Adipocyte (in vitro differentiated cells): ENCODE data around the gene TENM3.

Experiments used
- DNase-seq: peaks from one replicate; pipeline ENCODE4 v3.0.0-alpha.2; 2015; ENCODE audit warnings: low read depth
- H3K27me3 ChIP-seq: replicated peaks from 2 replicates; pipeline ENCODE4 v1.7.0; 2013; ENCODE audit warnings: mild to moderate bottlenecking, low read length, moderate library complexity; ENCODE audit not compliant: control insufficient read depth, insufficient read depth
- H3K36me3 ChIP-seq: 2 replicates; pipeline ENCODE4 v1.7.0; 2013; ENCODE audit warnings: low read length, mild to moderate bottlenecking, moderate library complexity; ENCODE audit not compliant: control insufficient read depth, insufficient read depth, severe bottlenecking
- H3K4me1 ChIP-seq: 2 replicates; pipeline ENCODE4 v1.7.0; 2013; ENCODE audit warnings: mild to moderate bottlenecking, low read length, moderate library complexity; ENCODE audit not compliant: control insufficient read depth, insufficient read depth
- H3K4me3 ChIP-seq: 2 replicates; pipeline ENCODE4 v1.7.0; 2013; ENCODE audit warnings: mild to moderate bottlenecking, low read length, moderate library complexity
- H3K9ac ChIP-seq: 2 replicates; pipeline ENCODE4 v1.7.0; 2013; ENCODE audit warnings: mild to moderate bottlenecking, low read length, moderate library complexity
- H3K9me3 ChIP-seq: 2 replicates; pipeline ENCODE4 v1.7.0; 2013; ENCODE audit warnings: mild to moderate bottlenecking, low read length, moderate library complexity; ENCODE audit not compliant: control insufficient read depth

Gene TENM3

GRCh38 chr4:182255441-182256190 is 12.4 kb downstream of the TENM3 start:
- Histone ChIP-seq H3K4me1 (no peaks in the 10 kb centered on the region), H3K9me3 (no peaks in the 10 kb centered on the region), H3K27me3 (no peaks in the 10 kb centered on the region), H3K36me3 (no peaks in the 10 kb centered on the region), H3K4me3 (no peak overlapping the region), H3K9ac (no peak overlapping the region)
- no peak for DNase-seq

- H3K27me3 ChIP-seq = no peaks in the 10 kb centered on the region
- H3K36me3 ChIP-seq = peaks cover 5% of the 10 kb centered on the region
- no peak for DNase-seq
- H3K9me3 ChIP-seq = no peaks in the 10 kb centered on the region
- H3K4me3 ChIP-seq = no peak overlapping the region
- H3K9ac ChIP-seq = no peak overlapping the region
- H3K4me1 ChIP-seq = no peaks in the 10 kb centered on the region
Measured at GRCh38 chr4:182257016-182257415, 13.8 kb downstream of the TENM3 start.

GRCh38 chr4:182257503-182257902 is 14.3 kb downstream of the TENM3 start:
- Histone ChIP-seq H3K36me3 (peaks cover 7% of the 10 kb centered on the region), H3K27me3 (no peaks in the 10 kb centered on the region), H3K9ac (no peak overlapping the region), H3K4me3 (no peak overlapping the region), H3K9me3 (no peaks in the 10 kb centered on the region), H3K4me1 (no peaks in the 10 kb centered on the region)
- no peak for DNase-seq

- Histone ChIP-seq H3K27me3 (no peaks in the 10 kb centered on the region), H3K36me3 (peaks cover 7% of the 10 kb centered on the region), H3K4me3 (no peak overlapping the region), H3K9ac (no peak overlapping the region), H3K9me3 (no peaks in the 10 kb centered on the region), H3K4me1 (no peaks in the 10 kb centered on the region)
- no peak for DNase-seq
Measured at GRCh38 chr4:182258441-182259000, 15.3 kb downstream of the TENM3 start.

- no peaks in the 10 kb centered on the region for H3K4me1 ChIP-seq
- peaks cover 7% of the 10 kb centered on the region for H3K36me3 ChIP-seq
Measured at GRCh38 chr4:182261651-182262223, 18.5 kb downstream of the TENM3 start.

GRCh38 chr4:182263562-182263961 is 20.4 kb downstream of the TENM3 start:
- no peak for DNase-seq
- Histone ChIP-seq H3K9me3 (no peaks in the 10 kb centered on the region), H3K4me3 (no peak overlapping the region), H3K9ac (no peak overlapping the region), H3K4me1 (no peaks in the 10 kb centered on the region), H3K36me3 (peaks cover 7% of the 10 kb centered on the region), H3K27me3 (no peaks in the 10 kb centered on the region)

More at GRCh38 chr4:182261651-182262223, 18.5 kb downstream of the TENM3 start:
- DNase-seq = no peak
- Histone ChIP-seq H3K4me3 (no peak overlapping the region), H3K27me3 (no peaks in the 10 kb centered on the region), H3K9me3 (no peaks in the 10 kb centered on the region), H3K9ac (no peak overlapping the region)

GRCh38 chr4:182264139-182264752 is 21.0 kb downstream of the TENM3 start:
- H3K36me3 ChIP-seq = peaks cover 7% of the 10 kb centered on the region
- H3K4me1 ChIP-seq = no peaks in the 10 kb centered on the region

GRCh38 chr4:182265881-182266280 is 22.7 kb downstream of the TENM3 start:
- Histone ChIP-seq H3K27me3 (no peaks in the 10 kb centered on the region), H3K4me3 (no peak overlapping the region), H3K36me3 (peaks cover 7% of the 10 kb centered on the region), H3K4me1 (no peaks in the 10 kb centered on the region), H3K9me3 (no peaks in the 10 kb centered on the region), H3K9ac (no peak overlapping the region)
- no peak for DNase-seq

More at GRCh38 chr4:182264139-182264752, 21.0 kb downstream of the TENM3 start:
- no peaks in the 10 kb centered on the region for H3K9me3 ChIP-seq
- H3K27me3 ChIP-seq = no peaks in the 10 kb centered on the region
- no peak overlapping the region for H3K9ac ChIP-seq
- no peak overlapping the region for H3K4me3 ChIP-seq
- no peak for DNase-seq

- H3K36me3 ChIP-seq = peaks cover 2% of the 10 kb centered on the region
- H3K9ac ChIP-seq = no peak overlapping the region
- no peak for DNase-seq
- no peak overlapping the region for H3K4me3 ChIP-seq
- no peaks in the 10 kb centered on the region for H3K9me3 ChIP-seq
- H3K4me1 ChIP-seq = no peaks in the 10 kb centered on the region
- H3K27me3 ChIP-seq = no peaks in the 10 kb centered on the region
Measured at GRCh38 chr4:182267048-182267447, 23.8 kb downstream of the TENM3 start.

GRCh38 chr4:182268966-182269365 is 25.8 kb downstream of the TENM3 start:
- H3K4me1 ChIP-seq = no peaks in the 10 kb centered on the region
- no peak for DNase-seq
- no peak overlapping the region for H3K9ac ChIP-seq
- H3K4me3 ChIP-seq = no peak overlapping the region
- H3K36me3 ChIP-seq = no peaks in the 10 kb centered on the region
- H3K9me3 ChIP-seq = no peaks in the 10 kb centered on the region
- H3K27me3 ChIP-seq = no peaks in the 10 kb centered on the region

- Histone ChIP-seq H3K36me3 (no peaks in the 10 kb centered on the region), H3K4me3 (no peak overlapping the region), H3K9me3 (no peaks in the 10 kb centered on the region), H3K4me1 (peaks cover 3% of the 10 kb centered on the region), H3K27me3 (no peaks in the 10 kb centered on the region), H3K9ac (no peak overlapping the region)
- DNase-seq = no peak
Measured at GRCh38 chr4:182271731-182272130, 28.5 kb downstream of the TENM3 start.
